PFSK-1 (cell line): ENCODE measurements around the gene KIF23.

Experiments
- FOXP2 ChIP-seq: optimal IDR thresholded peaks from 2 replicates; pipeline ENCODE3; 2011; ENCODE audit warnings: borderline replicate concordance, control low read depth, inconsistent platforms; ENCODE audit not compliant: insufficient read depth; ENCODE audit errors: extremely low read length, extremely low read depth
- POLR2AphosphoS5 ChIP-seq: IDR thresholded peaks from 2 replicates; pipeline ENCODE4 v1.6.1; 2012; ENCODE audit warnings: low read depth, mild to moderate bottlenecking, control low read depth, low read length, moderate library complexity

GRCh38 chr15:69443032-69443611 is 29.0 kb downstream of the KIF23 start:
- TF ChIP-seq POLR2AphosphoS5 (no peak), FOXP2 (no peak)
